IMR-90 (cell line): Measurements from ENCODE around the gene MNT. TPM values are rescaled to one million over a fixed set of nuclear protein-coding genes. Genes with fewer than 3 reads are reported as not detected.

ENCODE experiments used
- ATAC-seq: fragments of 200-7000 bp; cut with Tn5 transposase; 2 replicates; pipeline ENCODE4 v1.9.1; 2020; ENCODE audit warnings: low read depth, mild to moderate bottlenecking, moderate library complexity
- BruUV-seq: library from RNA; stranded (reverse); fragments of 400-500 nt; replicated peaks from 2 replicates; lab custom pipeline; 2021; lab: Mats Ljungman, UMichigan
- CTCF ChIA-PET: fragments of 300-600 bp; formaldehyde crosslinking; extraction: SDS; loops from one replicate; lab custom pipeline; 2021; ENCODE audit warnings: antibody characterized with exemption; lab: Yijun Ruan, JAX
- POLR2A ChIA-PET: fragments of 300-600 bp; sonication (Branson Sonifier 250); formaldehyde crosslinking; loops from one replicate; lab custom pipeline; 2022; ENCODE audit warnings: antibody characterized with exemption; ENCODE audit not compliant: unreplicated experiment; lab: Charles Lee
- DNase-seq: peaks from one replicate; pipeline ENCODE4 v3.0.0; 2013
- H2AFZ ChIP-seq: replicated peaks from 2 replicates; pipeline ENCODE3; 2013; ENCODE audit warnings: low read length, mild to moderate bottlenecking; ENCODE audit not compliant: poor library complexity
- H2AK5ac ChIP-seq: 2 replicates; pipeline ENCODE4 v1.6.1; 2013; ENCODE audit warnings: low read depth, low read length, inconsistent platforms
- H2AK9ac ChIP-seq: replicated peaks from 2 replicates; pipeline ENCODE3; 2013; ENCODE audit warnings: mild to moderate bottlenecking, low read depth, low read length, moderate library complexity; ENCODE audit not compliant: poor library complexity
- H2BK120ac ChIP-seq: 2 replicates; pipeline ENCODE4 v1.6.1; 2013; ENCODE audit warnings: low read depth, low read length, inconsistent platforms
- H2BK15ac ChIP-seq: 3 replicates; pipeline ENCODE4 v1.6.1; 2013; ENCODE audit warnings: low read depth, low read length, inconsistent platforms
- H2BK20ac ChIP-seq: 2 replicates; pipeline ENCODE4 v1.6.1; 2013; ENCODE audit warnings: low read depth, mild to moderate bottlenecking, inconsistent platforms, low read length, moderate library complexity
- H2BK5ac ChIP-seq: 2 replicates; pipeline ENCODE4 v1.6.1; 2013; ENCODE audit warnings: mild to moderate bottlenecking, low read depth, low read length, inconsistent platforms; ENCODE audit not compliant: poor library complexity, severe bottlenecking
- H3K14ac ChIP-seq: replicated peaks from 2 replicates; pipeline ENCODE4 v1.6.1; 2013; ENCODE audit warnings: low read depth, low read length, inconsistent platforms
- H3K18ac ChIP-seq: 2 replicates; pipeline ENCODE4 v1.6.1; 2013; ENCODE audit warnings: low read depth, low read length, control low read depth
- H3K23ac ChIP-seq: 2 replicates; pipeline ENCODE4 v1.6.1; 2013; ENCODE audit warnings: low read depth, low read length, inconsistent platforms
- H3K27ac ChIP-seq: 2 replicates; pipeline ENCODE4 v1.5.1; 2013; ENCODE audit warnings: mild to moderate bottlenecking, control low read depth, low read length; ENCODE audit not compliant: insufficient read depth
- H3K27me3 ChIP-seq: 2 replicates; pipeline ENCODE4 v1.6.1; 2013; ENCODE audit warnings: low read length; ENCODE audit not compliant: control insufficient read depth, insufficient read depth
- H3K36me3 ChIP-seq: 2 replicates; pipeline ENCODE4 v1.6.1; 2013; ENCODE audit warnings: low read length, mixed read lengths; ENCODE audit not compliant: control insufficient read depth, insufficient read depth
- H3K4ac ChIP-seq: 2 replicates; pipeline ENCODE4 v1.6.1; 2013; ENCODE audit warnings: low read depth, low read length, inconsistent platforms
- H3K4me1 ChIP-seq: 2 replicates; pipeline ENCODE4 v1.6.1; 2013; ENCODE audit warnings: low read length, mixed read lengths; ENCODE audit not compliant: control insufficient read depth, insufficient read depth
- H3K4me2 ChIP-seq: 2 replicates; pipeline ENCODE4 v1.6.1; 2013; ENCODE audit warnings: low read depth, mild to moderate bottlenecking, control low read depth, low read length, moderate library complexity
- H3K4me3 ChIP-seq: 2 replicates; pipeline ENCODE4 v1.5.1; 2013; ENCODE audit warnings: low read depth, mild to moderate bottlenecking, control low read depth, low read length, moderate library complexity; ENCODE audit not compliant: insufficient read depth
- H3K56ac ChIP-seq: 2 replicates; pipeline ENCODE4 v1.6.1; 2013; ENCODE audit warnings: low read length, inconsistent platforms; ENCODE audit not compliant: insufficient read depth; ENCODE audit errors: extremely low read depth
- H3K79me1 ChIP-seq, 2 experiments: 2 replicates each; pipeline ENCODE4 v1.6.1; 2013; ENCODE audit warnings: low read length in 2 of 2, inconsistent platforms in 1 of 2, low read depth in 1 of 2
- H3K9ac ChIP-seq: 2 replicates; pipeline ENCODE4 v1.6.1; 2013; ENCODE audit warnings: low read depth, low read length, control low read depth
- H3K9me1 ChIP-seq: 2 replicates; pipeline ENCODE4 v1.6.1; 2013; ENCODE audit warnings: low read length, inconsistent platforms; ENCODE audit not compliant: insufficient read depth
- H3K9me3 ChIP-seq: 2 replicates; pipeline ENCODE4 v1.6.1; 2013; ENCODE audit warnings: low read length; ENCODE audit not compliant: control insufficient read depth, insufficient read depth
- H4K20me1 ChIP-seq: 2 replicates; pipeline ENCODE4 v1.6.1; 2013; ENCODE audit warnings: low read length, inconsistent platforms; ENCODE audit not compliant: insufficient read depth
- H4K5ac ChIP-seq: 2 replicates; pipeline ENCODE4 v1.6.1; 2013; ENCODE audit warnings: mild to moderate bottlenecking, low read depth, low read length, control low read depth
- H4K8ac ChIP-seq, 2 experiments: 2 replicates each; pipeline ENCODE4 v1.6.1; 2013; ENCODE audit warnings: low read depth in 2 of 2, low read length in 2 of 2, control low read depth in 1 of 2, inconsistent platforms in 1 of 2
- H4K91ac ChIP-seq: 2 replicates; pipeline ENCODE4 v1.6.1; 2013; ENCODE audit warnings: low read depth, low read length, inconsistent platforms; ENCODE audit not compliant: insufficient read depth
- BHLHE40 ChIP-seq: fragments of 150-350 bp; IDR thresholded peaks from 2 replicates; pipeline ENCODE4 v1.6.1; 2016; ENCODE audit warnings: mild to moderate bottlenecking, low read depth, low read length
- CEBPB ChIP-seq: IDR thresholded peaks from 2 replicates; pipeline ENCODE4 v1.6.1; 2012; ENCODE audit warnings: low read depth, low read length, improper control_type of control experiment
- CHD1 ChIP-seq: IDR thresholded peaks from 2 replicates; pipeline ENCODE4 v1.6.1; 2012; ENCODE audit warnings: low read depth, low read length, improper control_type of control experiment
- ELK1 ChIP-seq: fragments of 150-350 bp; IDR thresholded peaks from 2 replicates; pipeline ENCODE4 v1.6.1; 2016; ENCODE audit warnings: low read depth, mild to moderate bottlenecking, low read length, moderate library complexity, borderline replicate concordance
- FOS ChIP-seq: fragments of 150-350 bp; IDR thresholded peaks from 2 replicates; pipeline ENCODE4 v1.6.1; 2016; ENCODE audit warnings: low read depth, low read length
- MAFK ChIP-seq: IDR thresholded peaks from 2 replicates; pipeline ENCODE4 v1.6.1; 2012; ENCODE audit warnings: low read depth, low read length, improper control_type of control experiment
- MAZ ChIP-seq: IDR thresholded peaks from 2 replicates; pipeline ENCODE4 v1.6.1; 2012; ENCODE audit warnings: low read depth, mild to moderate bottlenecking, low read length, improper control_type of control experiment, moderate library complexity, borderline replicate concordance
- MXI1 ChIP-seq: IDR thresholded peaks from 2 replicates; pipeline ENCODE4 v1.6.1; 2012; ENCODE audit warnings: low read depth, mild to moderate bottlenecking, low read length, moderate library complexity, borderline replicate concordance
- NFE2L2 ChIP-seq: fragments of 150-350 bp; IDR thresholded peaks from 2 replicates; pipeline ENCODE4 v1.6.1; 2016; ENCODE audit warnings: low read depth, mild to moderate bottlenecking, low read length
- POLR2A ChIP-seq: IDR thresholded peaks from 2 replicates; pipeline ENCODE4 v1.6.1; 2012; ENCODE audit warnings: mild to moderate bottlenecking, low read depth, low read length
- RAD21 ChIP-seq: IDR thresholded peaks from 2 replicates; pipeline ENCODE4 v1.6.1; 2012; ENCODE audit warnings: low read length, improper control_type of control experiment
- RCOR1 ChIP-seq: IDR thresholded peaks from 2 replicates; pipeline ENCODE4 v1.6.1; 2012; ENCODE audit warnings: mild to moderate bottlenecking, low read length, improper control_type of control experiment; ENCODE audit not compliant: insufficient replicate concordance
- RFX5 ChIP-seq: IDR thresholded peaks from 2 replicates; pipeline ENCODE4 v1.8.0; 2012; ENCODE audit warnings: low read depth, mild to moderate bottlenecking, low read length, moderate library complexity
- SMC3 ChIP-seq: fragments of 150-350 bp; IDR thresholded peaks from 2 replicates; pipeline ENCODE4 v1.6.1; 2016; ENCODE audit warnings: low read depth, mild to moderate bottlenecking, antibody characterized with exemption, low read length, moderate library complexity
- WGBS, 2 experiments: methylation state at CpG; one replicate each; pipeline versions ENCODE4 v1.1.5 to v1.1.7; 2013; ENCODE audit warnings: missing lambda C conversion rate in 2 of 2; ENCODE audit not compliant: insufficient read length in 1 of 2; ENCODE audit errors: extremely low coverage in 2 of 2; 5-methylcytosine and 5-hydroxymethylcytosine counted together
- dilution Hi-C: fragments of 300-500 bp; cut with HindIII; formaldehyde crosslinking; loops from one replicate; pipeline ENCODE4 v1.14.3; 2018; ENCODE audit warnings: low sequenced_read_pairs; ENCODE audit not compliant: unreplicated experiment
- in situ Hi-C: fragments of 300-500 bp; cut with MboI; formaldehyde crosslinking; loops from 3 replicates; pipeline ENCODE4 v1.14.3; 2019; ENCODE audit warnings: low sequenced_read_pairs, inconsistent platforms, mixed read lengths
- intact Hi-C: fragments of 100-400 bp; cut with micrococcal nuclease; formaldehyde crosslinking; loops from 2 replicates; pipeline ENCODE4 v1.10.0; 2022
- polyA plus RNA-seq, 3 experiments: library from polyadenylated mRNA; depleted of rRNA; stranded (reverse); fragments of >200 nt; gene quantifications; 2 replicates each; pipeline ENCODE4 v1.2.3, GENCODE V29; 2012; ENCODE audit warnings: low replicate concordance in 1 of 3
- total RNA-seq: library from RNA; depleted of rRNA; stranded (reverse); fragments of >200 nt; gene quantifications from 2 replicates; pipeline ENCODE4 v1.2.3, GENCODE V29; 2012
- TF ChIP-seq, protein P1 (sequence below): fragments of 150-350 bp; IDR thresholded peaks from 2 replicates; pipeline ENCODE4 v1.6.1; 2017; ENCODE audit warnings: mild to moderate bottlenecking, antibody characterized with exemption, low read length, low read depth
- TF ChIP-seq, protein P2 (sequence below): conservative IDR thresholded peaks from 2 replicates; pipeline ENCODE4 v1.5.1; 2012; ENCODE audit warnings: mild to moderate bottlenecking, low read depth, low read length, improper control_type of control experiment

The MNT gene
- total and polyA plus RNA-seq, 2 of the 4 experiments (the other 2 are of a cell fraction), result 1.4 to 8.3 TPM

DNA sequence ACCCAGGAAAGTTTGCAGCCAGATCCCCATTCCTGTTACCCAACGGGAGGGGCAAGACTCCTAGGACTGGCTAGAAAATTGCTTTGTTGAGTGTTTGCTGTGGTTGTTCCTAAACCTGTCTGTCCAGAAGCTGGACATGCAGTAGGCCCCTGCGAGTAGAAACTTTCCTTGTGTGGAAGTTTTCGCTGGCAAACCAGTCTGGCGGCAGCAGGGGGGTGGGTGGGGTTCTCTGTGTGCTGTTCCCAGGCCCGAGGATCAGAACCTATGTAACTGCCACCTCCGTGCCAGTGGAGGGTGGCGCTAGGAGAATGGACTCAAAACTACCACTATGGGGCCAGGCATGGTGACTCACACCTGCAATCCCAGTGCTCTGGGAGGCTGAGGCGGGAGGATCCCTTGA is 54.4 kb downstream of the MNT start:
- no peak overlapping the region for H3K56ac ChIP-seq
- no peak overlapping the region for H3K23ac ChIP-seq
- H3K9ac ChIP-seq, result no peak overlapping the region
- BruUV-seq, result no TSS peak
- no peak overlapping the region for H2AK9ac ChIP-seq
- no peak overlapping the region for H4K8ac ChIP-seq
- ChIA-PET CTCF (no interaction called here), POLR2A (no interaction called here)
- H3K9me3 ChIP-seq, result no peaks in the 10 kb centered on the region
- H2BK20ac ChIP-seq, result no peak overlapping the region
- no peak overlapping the region for H2BK15ac ChIP-seq
- H2BK5ac ChIP-seq, result no peak overlapping the region
- no peak for TF ChIP-seq MAFK
- TF ChIP-seq SMC3, result no peak
- TF ChIP-seq CHD1, result no peak
- no peak for TF ChIP-seq ELK1
- no peak for TF ChIP-seq FOS
- no peak for TF ChIP-seq MXI1
- TF ChIP-seq, protein P1, sequence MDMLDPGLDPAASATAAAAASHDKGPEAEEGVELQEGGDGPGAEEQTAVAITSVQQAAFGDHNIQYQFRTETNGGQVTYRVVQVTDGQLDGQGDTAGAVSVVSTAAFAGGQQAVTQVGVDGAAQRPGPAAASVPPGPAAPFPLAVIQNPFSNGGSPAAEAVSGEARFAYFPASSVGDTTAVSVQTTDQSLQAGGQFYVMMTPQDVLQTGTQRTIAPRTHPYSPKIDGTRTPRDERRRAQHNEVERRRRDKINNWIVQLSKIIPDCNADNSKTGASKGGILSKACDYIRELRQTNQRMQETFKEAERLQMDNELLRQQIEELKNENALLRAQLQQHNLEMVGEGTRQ, result no peak
- TF ChIP-seq CEBPB, result no peak
- TF ChIP-seq RFX5, result no peak
- TF ChIP-seq, protein P2, sequence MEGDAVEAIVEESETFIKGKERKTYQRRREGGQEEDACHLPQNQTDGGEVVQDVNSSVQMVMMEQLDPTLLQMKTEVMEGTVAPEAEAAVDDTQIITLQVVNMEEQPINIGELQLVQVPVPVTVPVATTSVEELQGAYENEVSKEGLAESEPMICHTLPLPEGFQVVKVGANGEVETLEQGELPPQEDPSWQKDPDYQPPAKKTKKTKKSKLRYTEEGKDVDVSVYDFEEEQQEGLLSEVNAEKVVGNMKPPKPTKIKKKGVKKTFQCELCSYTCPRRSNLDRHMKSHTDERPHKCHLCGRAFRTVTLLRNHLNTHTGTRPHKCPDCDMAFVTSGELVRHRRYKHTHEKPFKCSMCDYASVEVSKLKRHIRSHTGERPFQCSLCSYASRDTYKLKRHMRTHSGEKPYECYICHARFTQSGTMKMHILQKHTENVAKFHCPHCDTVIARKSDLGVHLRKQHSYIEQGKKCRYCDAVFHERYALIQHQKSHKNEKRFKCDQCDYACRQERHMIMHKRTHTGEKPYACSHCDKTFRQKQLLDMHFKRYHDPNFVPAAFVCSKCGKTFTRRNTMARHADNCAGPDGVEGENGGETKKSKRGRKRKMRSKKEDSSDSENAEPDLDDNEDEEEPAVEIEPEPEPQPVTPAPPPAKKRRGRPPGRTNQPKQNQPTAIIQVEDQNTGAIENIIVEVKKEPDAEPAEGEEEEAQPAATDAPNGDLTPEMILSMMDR, result no peak
- TF ChIP-seq POLR2A, result no peak
- no peak for TF ChIP-seq NFE2L2
- TF ChIP-seq RAD21, result no peak
- no peak for TF ChIP-seq RCOR1
- no peak for TF ChIP-seq MAZ
- no peak for TF ChIP-seq BHLHE40
- in situ Hi-C loops, result no loop called here
- intact Hi-C loops, result no loop called here
- H3K4me2 ChIP-seq, result no peak overlapping the region
- dilution Hi-C loops, result no loop called here
- no peak overlapping the region for H3K18ac ChIP-seq
- H2AK5ac ChIP-seq, result no peak overlapping the region
- no peak overlapping the region for H3K4me3 ChIP-seq
- no peak overlapping the region for H4K5ac ChIP-seq
- 100% methylated on average over 5 of the region's 8 CpGs; no CpG with 5 or more reads in 1 of the 2 experiments for WGBS, 2 experiments
- H3K4ac ChIP-seq, result no peak overlapping the region
- H4K20me1 ChIP-seq, result peaks cover 18% of the 10 kb centered on the region
- H3K14ac ChIP-seq, result no peak overlapping the region
- ATAC-seq (no peak), DNase-seq (no peak)
- H3K79me1 ChIP-seq, result peaks cover 12 to 37% of the 10 kb centered on the region in 2 experiments; a peak in 3 of 4 replicates
- no peak overlapping the region for H3K27ac ChIP-seq
- H2AFZ ChIP-seq, result no peak overlapping the region
- H3K27me3 ChIP-seq, result no peaks in the 10 kb centered on the region
- no peak overlapping the region for H2BK120ac ChIP-seq
- H4K91ac ChIP-seq, result no peak overlapping the region
- peaks cover 13% of the 10 kb centered on the region for H3K9me1 ChIP-seq
- peaks cover 19% of the 10 kb centered on the region for H3K36me3 ChIP-seq
- peaks cover 9% of the 10 kb centered on the region for H3K4me1 ChIP-seq
